Peyer's patch (tissue), 4 donors: Measurements from ENCODE around the gene USP34. TPM values are rescaled to one million over a fixed set of nuclear protein-coding genes. Genes with fewer than 3 reads are reported as not detected.
A peak's percentile ranks its signal among the peaks of the same experiment; 100 is the strongest.

Experiments
- DNase-seq, 3 donors: peaks; one replicate each; pipeline ENCODE4 v3.0.0-alpha.2; 2017 to 2019
- H3K27ac ChIP-seq, 4 donors: fragments of 200-600 bp; sonication (generic); one replicate each; pipeline ENCODE4 v1.5.1; 2016 to 2019
- H3K27me3 ChIP-seq, 2 donors: fragments of 200-600 bp; sonication (generic); one replicate each; pipeline ENCODE4 v1.5.1; 2019
- H3K36me3 ChIP-seq, 3 donors: fragments of 200-600 bp; sonication (generic); one replicate each; pipeline ENCODE4 v1.5.1; 2016 to 2019
- H3K4me1 ChIP-seq, 4 donors: fragments of 200-600 bp; sonication (generic); one replicate each; pipeline ENCODE4 v1.5.1; 2016 to 2019
- H3K4me3 ChIP-seq, 4 donors: fragments of 200-600 bp; sonication (generic); 1 replicate in 3 of 4; 2 replicates in 1 of 4; pipeline ENCODE4 v1.5.1; 2016 to 2019; ENCODE audit warnings: mild to moderate bottlenecking in 1 of 4
- H3K9me3 ChIP-seq, 4 donors: fragments of 200-600 bp; sonication (generic); one replicate each; pipeline ENCODE4 v1.5.1; 2016 to 2019; ENCODE audit warnings: mild to moderate bottlenecking in 1 of 4
- POLR2A ChIP-seq, 2 donors: fragments of 450-650 bp; IDR thresholded peaks; one replicate each; pipeline ENCODE4 v1.5.1; 2017; ENCODE audit warnings: antibody characterized with exemption in 2 of 2, mild to moderate bottlenecking in 2 of 2, moderate library complexity in 2 of 2
- total RNA-seq, 4 donors: library from RNA; depleted of rRNA; stranded (reverse); fragments of >200 nt; gene quantifications; one replicate each; pipeline ENCODE4 v1.1.0, GENCODE V29; 2016
- TF ChIP-seq, protein P1 (sequence below), 6 experiments: fragments of 450-650 bp in 4 of 6; fragments of 200-600 bp in 2 of 6; sonication (generic) in 1 of 6; IDR thresholded peaks; one replicate each; pipeline ENCODE4 v1.5.1; 2017 to 2019; ENCODE audit warnings: antibody characterized with exemption in 6 of 6, mild to moderate bottlenecking in 3 of 6, moderate library complexity in 1 of 6

Gene USP34, protein sequence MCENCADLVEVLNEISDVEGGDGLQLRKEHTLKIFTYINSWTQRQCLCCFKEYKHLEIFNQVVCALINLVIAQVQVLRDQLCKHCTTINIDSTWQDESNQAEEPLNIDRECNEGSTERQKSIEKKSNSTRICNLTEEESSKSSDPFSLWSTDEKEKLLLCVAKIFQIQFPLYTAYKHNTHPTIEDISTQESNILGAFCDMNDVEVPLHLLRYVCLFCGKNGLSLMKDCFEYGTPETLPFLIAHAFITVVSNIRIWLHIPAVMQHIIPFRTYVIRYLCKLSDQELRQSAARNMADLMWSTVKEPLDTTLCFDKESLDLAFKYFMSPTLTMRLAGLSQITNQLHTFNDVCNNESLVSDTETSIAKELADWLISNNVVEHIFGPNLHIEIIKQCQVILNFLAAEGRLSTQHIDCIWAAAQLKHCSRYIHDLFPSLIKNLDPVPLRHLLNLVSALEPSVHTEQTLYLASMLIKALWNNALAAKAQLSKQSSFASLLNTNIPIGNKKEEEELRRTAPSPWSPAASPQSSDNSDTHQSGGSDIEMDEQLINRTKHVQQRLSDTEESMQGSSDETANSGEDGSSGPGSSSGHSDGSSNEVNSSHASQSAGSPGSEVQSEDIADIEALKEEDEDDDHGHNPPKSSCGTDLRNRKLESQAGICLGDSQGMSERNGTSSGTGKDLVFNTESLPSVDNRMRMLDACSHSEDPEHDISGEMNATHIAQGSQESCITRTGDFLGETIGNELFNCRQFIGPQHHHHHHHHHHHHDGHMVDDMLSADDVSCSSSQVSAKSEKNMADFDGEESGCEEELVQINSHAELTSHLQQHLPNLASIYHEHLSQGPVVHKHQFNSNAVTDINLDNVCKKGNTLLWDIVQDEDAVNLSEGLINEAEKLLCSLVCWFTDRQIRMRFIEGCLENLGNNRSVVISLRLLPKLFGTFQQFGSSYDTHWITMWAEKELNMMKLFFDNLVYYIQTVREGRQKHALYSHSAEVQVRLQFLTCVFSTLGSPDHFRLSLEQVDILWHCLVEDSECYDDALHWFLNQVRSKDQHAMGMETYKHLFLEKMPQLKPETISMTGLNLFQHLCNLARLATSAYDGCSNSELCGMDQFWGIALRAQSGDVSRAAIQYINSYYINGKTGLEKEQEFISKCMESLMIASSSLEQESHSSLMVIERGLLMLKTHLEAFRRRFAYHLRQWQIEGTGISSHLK (N-terminal part only)
- total RNA-seq: 100 to 1,000 TPM; 148 to 201 (median 172) TPM

DNA sequence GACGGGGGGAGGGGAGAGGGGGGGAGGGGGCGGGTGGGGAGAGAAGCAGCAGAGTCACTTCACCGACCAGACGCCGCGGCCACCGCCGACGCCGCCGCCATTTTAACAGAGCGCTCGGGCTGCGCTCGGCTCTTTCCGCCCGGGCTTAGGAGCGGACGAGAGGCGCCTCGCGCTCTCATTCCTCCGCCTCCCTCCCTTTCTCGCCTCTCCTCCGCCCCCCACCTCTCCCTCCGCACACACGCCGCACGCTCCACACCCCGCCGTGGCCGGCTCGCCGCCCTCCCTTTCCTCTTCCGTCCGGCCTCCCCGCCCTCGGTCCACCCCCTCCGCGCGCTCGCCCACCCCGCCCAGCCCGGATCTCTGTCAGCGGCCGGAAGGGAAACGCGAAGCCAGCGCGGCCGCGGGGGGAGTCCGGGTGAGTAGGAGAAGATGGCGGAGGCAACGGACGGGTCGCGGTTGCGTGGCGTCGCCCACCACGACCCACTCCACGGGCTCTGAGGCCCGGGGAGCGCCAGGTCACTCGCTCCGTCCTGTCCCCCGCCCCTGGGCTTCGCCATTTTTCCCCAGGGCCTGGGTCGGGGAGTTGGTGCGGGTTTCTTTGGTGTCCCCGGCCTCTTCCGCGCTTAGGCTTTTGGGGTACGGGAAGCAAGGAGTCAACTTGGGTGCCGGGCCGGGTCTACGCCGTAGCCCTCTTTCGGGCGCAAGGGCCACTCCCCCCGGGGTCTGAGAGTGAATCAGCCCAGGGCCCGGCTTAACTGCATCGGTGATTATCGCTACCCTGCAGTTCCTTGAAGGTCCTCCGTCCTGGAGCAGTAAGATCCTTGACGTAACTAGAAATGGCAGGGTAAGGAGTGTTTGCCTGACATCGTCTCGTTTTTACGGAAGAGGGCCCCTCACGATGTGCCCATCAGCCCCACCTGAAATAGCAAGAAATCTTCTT is at the start of gene USP34:
USP34 (minus strand) TSS at position 123 of the 940 bp plus-strand sequence. CDS start 395 bp downstream, outside the sequence.
- TF ChIP-seq POLR2A (IDR thresholded peaks at IDR 0.05): peak; percentile 72 to 73
- TF ChIP-seq, protein P1, sequence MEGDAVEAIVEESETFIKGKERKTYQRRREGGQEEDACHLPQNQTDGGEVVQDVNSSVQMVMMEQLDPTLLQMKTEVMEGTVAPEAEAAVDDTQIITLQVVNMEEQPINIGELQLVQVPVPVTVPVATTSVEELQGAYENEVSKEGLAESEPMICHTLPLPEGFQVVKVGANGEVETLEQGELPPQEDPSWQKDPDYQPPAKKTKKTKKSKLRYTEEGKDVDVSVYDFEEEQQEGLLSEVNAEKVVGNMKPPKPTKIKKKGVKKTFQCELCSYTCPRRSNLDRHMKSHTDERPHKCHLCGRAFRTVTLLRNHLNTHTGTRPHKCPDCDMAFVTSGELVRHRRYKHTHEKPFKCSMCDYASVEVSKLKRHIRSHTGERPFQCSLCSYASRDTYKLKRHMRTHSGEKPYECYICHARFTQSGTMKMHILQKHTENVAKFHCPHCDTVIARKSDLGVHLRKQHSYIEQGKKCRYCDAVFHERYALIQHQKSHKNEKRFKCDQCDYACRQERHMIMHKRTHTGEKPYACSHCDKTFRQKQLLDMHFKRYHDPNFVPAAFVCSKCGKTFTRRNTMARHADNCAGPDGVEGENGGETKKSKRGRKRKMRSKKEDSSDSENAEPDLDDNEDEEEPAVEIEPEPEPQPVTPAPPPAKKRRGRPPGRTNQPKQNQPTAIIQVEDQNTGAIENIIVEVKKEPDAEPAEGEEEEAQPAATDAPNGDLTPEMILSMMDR (IDR thresholded peaks at IDR 0.05): peak in 1 of 6 experiments; percentile 14
- H3K9me3 ChIP-seq: no peaks in the 10 kb centered on the region
- H3K4me1 ChIP-seq: peaks cover 0 to 27% (median 3%) of the 10 kb centered on the region in 4 donors
- peak; percentile 92 to 97 (median 97) for DNase-seq
- no peaks in the 10 kb centered on the region for H3K27me3 ChIP-seq
- H3K4me3 ChIP-seq: peak within 1 kb of the TSS; percentile 60 to 95 (median 82)
- peak within 1 kb of the TSS; percentile 93 to 100 (median 98) for H3K27ac ChIP-seq
- H3K36me3 ChIP-seq: peaks cover 0 to 4% (median 0%) of the 10 kb centered on the region in 3 donors

DNA sequence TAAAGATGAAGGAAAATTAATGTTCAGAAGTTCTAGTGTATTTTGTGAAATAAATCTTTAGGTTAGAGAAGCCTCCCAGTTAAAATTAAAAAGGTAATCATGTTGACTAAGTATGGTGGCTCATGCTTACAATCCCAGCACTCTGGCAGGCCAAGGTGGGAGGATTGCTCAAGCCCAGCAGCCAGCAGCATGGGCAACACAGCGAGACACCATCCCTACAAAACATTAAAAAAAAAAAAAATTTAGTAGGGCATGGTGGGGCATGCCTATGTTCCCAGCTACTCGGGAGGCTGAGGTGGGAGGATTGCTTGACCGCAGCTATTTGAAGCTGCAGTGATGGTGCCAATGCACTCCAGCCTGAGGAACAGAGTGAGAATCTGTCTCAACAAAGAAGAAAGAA is 49.4 kb upstream of the USP34 start:
- no peak overlapping the region for H3K27ac ChIP-seq
- no peaks in the 10 kb centered on the region for H3K9me3 ChIP-seq
- peaks cover 0 to 69% (median 0%) of the 10 kb centered on the region in 3 donors for H3K36me3 ChIP-seq
- no peaks in the 10 kb centered on the region for H3K27me3 ChIP-seq
- no peak overlapping the region for H3K4me3 ChIP-seq
- TF ChIP-seq POLR2A (IDR thresholded peaks at IDR 0.05): no peak
- TF ChIP-seq, protein P1 (IDR thresholded peaks at IDR 0.05): no peak
- H3K4me1 ChIP-seq: no peaks in the 10 kb centered on the region
- DNase-seq: no peak

DNA sequence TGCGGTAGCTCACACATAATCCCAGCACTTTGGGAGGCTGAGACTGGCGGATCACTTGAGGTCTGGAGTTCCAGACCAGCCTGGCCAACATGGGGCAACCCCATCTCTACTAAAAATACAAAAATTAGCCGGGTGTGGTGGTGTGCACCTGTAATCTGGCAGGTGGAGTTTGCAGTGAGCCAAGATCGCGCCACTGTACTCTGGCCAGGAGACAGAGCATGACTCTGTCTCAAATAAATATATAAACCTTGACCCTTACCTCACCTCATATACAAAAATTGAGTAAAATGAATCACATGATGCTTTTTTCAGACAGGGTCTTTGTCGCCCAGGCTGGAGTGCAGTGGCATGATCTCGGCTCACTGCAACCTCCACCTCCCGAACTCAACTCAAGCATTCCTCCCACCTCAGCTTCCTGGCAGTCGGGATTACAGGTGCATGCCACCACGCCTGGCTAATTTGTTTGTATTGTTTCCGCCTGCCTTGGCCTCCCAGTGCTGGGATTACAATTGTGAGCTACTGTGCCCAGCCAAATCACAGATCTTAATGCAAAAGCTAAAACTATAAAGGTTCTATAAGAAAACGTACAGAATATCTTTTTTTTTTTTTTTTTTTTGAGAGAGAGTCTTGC is 42.0 kb upstream of the USP34 start:
- H3K9me3 ChIP-seq: no peaks in the 10 kb centered on the region
- peak in 1 of 3 donors; percentile 54 for DNase-seq

More for the DNA sequence above, 42.0 kb upstream of the USP34 start:
- no peaks in the 10 kb centered on the region for H3K4me1 ChIP-seq
- TF ChIP-seq POLR2A (IDR thresholded peaks at IDR 0.05): no peak
- TF ChIP-seq, protein P1 (IDR thresholded peaks at IDR 0.05): no peak
- H3K27me3 ChIP-seq: no peaks in the 10 kb centered on the region
- peaks cover 0 to 59% (median 0%) of the 10 kb centered on the region in 3 donors for H3K36me3 ChIP-seq
- no peak overlapping the region for H3K4me3 ChIP-seq
- no peak overlapping the region for H3K27ac ChIP-seq
